NCI-H2029 (cell line): ENCODE results near the gene ADAM23.

Experiments
- DNase-seq: peaks from one replicate; lab custom pipeline; 2025; lab: John Stamatoyannopoulos, UW

ADAM23 gene

GRCh38 chr2:206565666-206566065 is 122.3 kb downstream of the ADAM23 start:
- no peak for DNase-seq

GRCh38 chr2:206569470-206569869 is 126.1 kb downstream of the ADAM23 start:
- DNase-seq, result no peak

- DNase-seq, result no peak
These were observed 126.9 kb downstream of the ADAM23 start for GRCh38 chr2:206570199-206570598.

- no peak for DNase-seq
These were observed 129.4 kb downstream of the ADAM23 start for GRCh38 chr2:206572725-206573124.

GRCh38 chr2:206573793-206574192 is 130.5 kb downstream of the ADAM23 start:
- no peak for DNase-seq

GRCh38 chr2:206584323-206585116 is 141.2 kb downstream of the ADAM23 start:
- DNase-seq, result no peak

- no peak for DNase-seq
These were observed 142.0 kb downstream of the ADAM23 start for GRCh38 chr2:206585335-206585734.

GRCh38 chr2:206586609-206587008 is 143.3 kb downstream of the ADAM23 start:
- no peak for DNase-seq

- no peak for DNase-seq
These were observed 154.4 kb downstream of the ADAM23 start for GRCh38 chr2:206597717-206598218.

GRCh38 chr2:206603243-206603642 is 159.9 kb downstream of the ADAM23 start:
- DNase-seq, result no peak

GRCh38 chr2:206610451-206610850 is 167.1 kb downstream of the ADAM23 start:
- DNase-seq, result no peak

GRCh38 chr2:206611191-206611590 is 167.9 kb downstream of the ADAM23 start:
- DNase-seq, result no peak

GRCh38 chr2:206611736-206612135 is 168.4 kb downstream of the ADAM23 start:
- no peak for DNase-seq

- no peak for DNase-seq
These were observed 171.5 kb downstream of the ADAM23 start for GRCh38 chr2:206614811-206615210.

GRCh38 chr2:206615417-206616089 is 172.2 kb downstream of the ADAM23 start:
- DNase-seq, result no peak

- no peak for DNase-seq
These were observed 172.8 kb downstream of the ADAM23 start for GRCh38 chr2:206616151-206616550.

GRCh38 chr2:206619011-206619410 is 175.7 kb downstream of the ADAM23 start:
- no peak for DNase-seq

- DNase-seq, result no peak
These were observed 182.8 kb downstream of the ADAM23 start for GRCh38 chr2:206626108-206626507.

GRCh38 chr2:206627632-206628031 is 184.3 kb downstream of the ADAM23 start:
- DNase-seq, result no peak

GRCh38 chr2:206631340-206631739 is 188.0 kb downstream of the ADAM23 start:
- no peak for DNase-seq

- no peak for DNase-seq
These were observed 191.7 kb downstream of the ADAM23 start for GRCh38 chr2:206635015-206635414.

- no peak for DNase-seq
These were observed 196.3 kb downstream of the ADAM23 start for GRCh38 chr2:206639636-206640035.

GRCh38 chr2:206641226-206641625 is 197.9 kb downstream of the ADAM23 start:
- no peak for DNase-seq
